Endothelial cell (in vitro differentiated cells): Measurements from ENCODE around the gene CD4. TPM values are rescaled to one million over a fixed set of nuclear protein-coding genes. Genes with fewer than 3 reads are reported as not detected.
A peak's percentile ranks its signal among the peaks of the same experiment; 100 is the strongest.

Experiments
- DNase-seq: peaks from one replicate; pipeline ENCODE4 v3.0.0; 2021; ENCODE audit warnings: low spot score
- H3K27ac Mint-ChIP-seq: one replicate; pipeline ENCODE4 v1.8.0; 2021; ENCODE audit warnings: mixed read lengths, inconsistent platforms; ENCODE audit not compliant: unreplicated experiment
- H3K27me3 Mint-ChIP-seq: one replicate; pipeline ENCODE4 v1.8.0; 2021; ENCODE audit warnings: mild to moderate bottlenecking, moderate library complexity, mixed read lengths, inconsistent platforms; ENCODE audit not compliant: unreplicated experiment
- H3K36me3 Mint-ChIP-seq: one replicate; pipeline ENCODE4 v1.8.0; 2021; ENCODE audit warnings: mild to moderate bottlenecking, low read depth, mixed read lengths, inconsistent platforms; ENCODE audit not compliant: unreplicated experiment
- H3K4me1 Mint-ChIP-seq: one replicate; pipeline ENCODE4 v1.8.0; 2021; ENCODE audit warnings: mild to moderate bottlenecking, mixed read lengths, inconsistent platforms; ENCODE audit not compliant: unreplicated experiment
- H3K4me3 Mint-ChIP-seq: one replicate; pipeline ENCODE4 v1.8.0; 2021; ENCODE audit warnings: mild to moderate bottlenecking, mixed read lengths, inconsistent platforms; ENCODE audit not compliant: unreplicated experiment
- H3K9me3 Mint-ChIP-seq: one replicate; pipeline ENCODE4 v1.8.0; 2021; ENCODE audit warnings: mixed read lengths, inconsistent platforms; ENCODE audit not compliant: unreplicated experiment
- total RNA-seq: library from RNA; stranded (reverse); fragmentation: NEBNext Ultra II Directional; extraction: Animal tissue kit (Norgen Biotek cat#: 25700); gene quantifications from one replicate; pipeline ENCODE4 v1.2.1, GENCODE V29; 2021; ENCODE audit not compliant: unreplicated experiment
- TF ChIP-seq, protein P1 (sequence below): fragments of 200-600 bp; sonication (generic); IDR thresholded peaks from one replicate; pipeline ENCODE4 v1.5.0; 2021; ENCODE audit warnings: antibody characterized with exemption; ENCODE audit not compliant: unreplicated experiment

CD4 gene
- total RNA-seq, 1 donor from 2014 or later, result 4.7 TPM

DNA sequence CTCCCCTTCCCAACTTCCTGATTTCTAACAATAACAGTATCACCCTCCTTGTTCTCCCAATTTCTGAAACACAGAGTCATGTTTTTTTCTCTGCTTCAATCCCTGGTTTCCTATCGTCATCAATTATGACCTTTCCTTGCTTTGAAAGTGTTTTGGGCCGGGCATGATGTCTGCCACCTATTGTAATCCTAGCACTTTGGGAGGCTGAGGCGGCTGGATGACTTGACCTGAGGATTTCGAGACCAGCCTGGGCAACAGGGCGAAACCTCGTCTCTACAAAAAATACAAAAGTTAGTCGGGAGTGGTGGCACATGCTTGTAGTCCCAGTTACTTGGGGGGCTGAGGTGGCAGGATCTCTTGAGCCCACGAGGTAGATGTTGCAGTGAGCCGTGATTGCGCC, 19.7 kb downstream of the CD4 start:
- Mint-ChIP-seq H3K9me3 (no peaks in the 10 kb centered on the region), H3K4me3 (no peak overlapping the region), H3K27me3 (peaks cover 2% of the 10 kb centered on the region), H3K36me3 (peaks cover 6% of the 10 kb centered on the region), H3K27ac (peak overlapping the region; percentile 88), H3K4me1 (peaks cover 19% of the 10 kb centered on the region)
- TF ChIP-seq, protein P1, sequence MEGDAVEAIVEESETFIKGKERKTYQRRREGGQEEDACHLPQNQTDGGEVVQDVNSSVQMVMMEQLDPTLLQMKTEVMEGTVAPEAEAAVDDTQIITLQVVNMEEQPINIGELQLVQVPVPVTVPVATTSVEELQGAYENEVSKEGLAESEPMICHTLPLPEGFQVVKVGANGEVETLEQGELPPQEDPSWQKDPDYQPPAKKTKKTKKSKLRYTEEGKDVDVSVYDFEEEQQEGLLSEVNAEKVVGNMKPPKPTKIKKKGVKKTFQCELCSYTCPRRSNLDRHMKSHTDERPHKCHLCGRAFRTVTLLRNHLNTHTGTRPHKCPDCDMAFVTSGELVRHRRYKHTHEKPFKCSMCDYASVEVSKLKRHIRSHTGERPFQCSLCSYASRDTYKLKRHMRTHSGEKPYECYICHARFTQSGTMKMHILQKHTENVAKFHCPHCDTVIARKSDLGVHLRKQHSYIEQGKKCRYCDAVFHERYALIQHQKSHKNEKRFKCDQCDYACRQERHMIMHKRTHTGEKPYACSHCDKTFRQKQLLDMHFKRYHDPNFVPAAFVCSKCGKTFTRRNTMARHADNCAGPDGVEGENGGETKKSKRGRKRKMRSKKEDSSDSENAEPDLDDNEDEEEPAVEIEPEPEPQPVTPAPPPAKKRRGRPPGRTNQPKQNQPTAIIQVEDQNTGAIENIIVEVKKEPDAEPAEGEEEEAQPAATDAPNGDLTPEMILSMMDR, result no peak
- no peak for DNase-seq

DNA sequence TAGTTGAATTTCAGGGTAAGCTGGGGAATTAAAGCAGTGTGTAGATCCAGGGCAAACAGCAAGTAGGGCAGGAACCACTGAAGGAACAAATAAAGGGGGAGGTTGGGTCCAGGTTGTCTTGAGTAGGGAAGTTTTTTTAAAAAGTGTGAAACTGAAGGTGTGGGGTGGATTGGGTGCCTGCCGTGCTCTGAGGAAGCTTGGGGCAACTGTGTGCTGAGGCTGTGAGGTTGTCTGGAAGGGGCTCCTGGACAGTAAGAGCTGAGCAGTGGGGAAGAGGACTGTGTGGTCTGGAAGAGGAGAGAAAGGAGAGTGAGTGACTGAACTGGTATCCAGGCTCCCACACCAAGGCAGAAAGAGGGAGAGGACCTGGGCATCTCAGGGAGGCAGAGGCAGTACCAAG, 21.4 kb downstream of the CD4 start:
- Mint-ChIP-seq H3K27me3 (peaks cover 5% of the 10 kb centered on the region), H3K9me3 (no peaks in the 10 kb centered on the region), H3K27ac (no peak overlapping the region), H3K36me3 (peaks cover 8% of the 10 kb centered on the region), H3K4me3 (no peak overlapping the region), H3K4me1 (peaks cover 23% of the 10 kb centered on the region)
- TF ChIP-seq, protein P1, result no peak
- no peak for DNase-seq

DNA sequence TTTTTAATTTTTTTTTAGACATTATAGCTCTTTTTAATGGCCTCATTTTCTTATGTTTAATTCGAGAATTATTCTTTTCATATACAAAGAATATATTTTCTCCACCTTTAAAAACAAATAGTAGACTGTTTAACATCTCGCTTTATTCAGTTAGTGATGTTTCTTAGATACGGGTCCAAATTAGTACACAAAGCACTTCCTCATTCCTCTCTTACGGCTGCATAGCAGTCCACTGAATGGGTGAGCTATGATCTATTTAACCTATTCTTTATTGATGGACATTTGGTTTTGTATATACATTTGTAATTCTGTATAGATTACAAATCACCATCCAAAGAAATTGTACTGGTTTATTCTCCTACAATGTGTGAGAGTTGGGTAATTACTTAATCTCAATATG, 24.0 kb downstream of the CD4 start:
- Mint-ChIP-seq H3K9me3 (no peaks in the 10 kb centered on the region), H3K27me3 (peaks cover 16% of the 10 kb centered on the region)

DNA sequence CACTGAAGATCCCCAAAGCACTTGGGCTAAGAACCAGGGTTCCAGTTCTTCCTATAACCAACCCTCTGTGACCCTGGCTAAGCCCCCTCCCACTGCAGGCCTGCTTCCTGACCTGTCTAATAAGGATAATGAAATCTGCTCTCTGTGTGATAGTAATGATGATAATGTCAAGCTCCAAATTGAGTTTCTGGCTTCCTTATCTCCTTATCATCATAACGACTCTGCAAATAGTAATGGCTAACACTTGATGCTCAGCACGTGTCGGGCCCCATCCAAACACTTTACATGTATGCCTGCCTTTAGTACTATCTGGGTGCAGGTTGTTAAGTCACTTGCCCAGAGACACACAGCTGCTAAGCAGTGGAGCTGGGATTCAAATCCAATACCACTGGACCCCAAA, 27.3 kb downstream of the CD4 start:
- Mint-ChIP-seq H3K27me3 (peaks cover 25% of the 10 kb centered on the region), H3K27ac (no peak overlapping the region), H3K36me3 (peaks cover 18% of the 10 kb centered on the region), H3K4me3 (no peak overlapping the region), H3K4me1 (peaks cover 50% of the 10 kb centered on the region), H3K9me3 (no peaks in the 10 kb centered on the region)
- no peak for DNase-seq
- TF ChIP-seq, protein P1, result no peak

More for the DNA sequence above, 24.0 kb downstream of the CD4 start:
- H3K4me1 Mint-ChIP-seq, result peaks cover 41% of the 10 kb centered on the region
- H3K27ac Mint-ChIP-seq, result no peak overlapping the region
- peaks cover 16% of the 10 kb centered on the region for H3K36me3 Mint-ChIP-seq
- no peak overlapping the region for H3K4me3 Mint-ChIP-seq
- no peak for DNase-seq
- TF ChIP-seq, protein P1, result no peak

DNA sequence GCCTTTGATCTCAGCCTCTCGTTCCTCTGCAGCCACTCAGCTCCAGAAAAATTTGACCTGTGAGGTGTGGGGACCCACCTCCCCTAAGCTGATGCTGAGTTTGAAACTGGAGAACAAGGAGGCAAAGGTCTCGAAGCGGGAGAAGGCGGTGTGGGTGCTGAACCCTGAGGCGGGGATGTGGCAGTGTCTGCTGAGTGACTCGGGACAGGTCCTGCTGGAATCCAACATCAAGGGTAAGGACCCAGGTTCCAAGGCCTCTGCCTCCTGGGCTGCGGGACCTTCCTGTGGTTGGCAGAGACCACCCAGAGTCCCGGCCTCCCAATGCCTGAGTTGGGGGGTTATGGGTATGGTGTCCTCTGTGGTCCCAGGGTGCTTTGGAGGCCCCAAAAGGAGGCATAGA, 27.8 kb downstream of the CD4 start:
- Mint-ChIP-seq H3K4me1 (peaks cover 52% of the 10 kb centered on the region), H3K27ac (no peak overlapping the region), H3K27me3 (peaks cover 24% of the 10 kb centered on the region), H3K4me3 (no peak overlapping the region), H3K36me3 (peaks cover 18% of the 10 kb centered on the region), H3K9me3 (no peaks in the 10 kb centered on the region)
- no peak for DNase-seq
- TF ChIP-seq, protein P1, result no peak
